GM21723 (cell line): ENCODE data around the gene LPIN1.
"Not testable (repeated sequence)": the region's sequence is repeated elsewhere in the genome, so short reads cannot be mapped to it uniquely, and the experiment has no call there.

Experiments
- ATAC-seq: cut with Tn5 transposase; IDR thresholded peaks from one replicate; pipeline ENCODE4 v1.9.1; 2021; ENCODE audit warnings: mild to moderate bottlenecking, moderate library complexity; ENCODE audit not compliant: unreplicated experiment

The LPIN1 gene

DNA sequence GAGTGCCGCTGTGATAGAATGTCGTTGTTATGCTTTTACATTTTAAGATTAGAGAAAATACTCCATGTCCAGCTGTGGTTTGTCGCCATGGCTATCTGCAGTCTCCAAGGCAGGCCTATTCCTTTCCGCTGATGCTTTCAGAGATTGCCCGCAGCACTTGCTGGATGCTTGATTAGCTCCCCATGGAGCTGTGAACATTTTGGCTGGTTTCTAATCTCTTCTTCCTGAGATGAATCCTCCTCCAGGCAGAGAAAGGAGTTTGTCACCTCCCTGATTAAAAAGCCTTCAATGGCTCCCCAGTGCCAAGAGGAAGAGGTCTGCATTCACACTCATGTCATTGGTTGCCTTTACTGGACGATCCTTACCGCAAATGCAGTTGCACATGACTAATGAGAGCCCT is 32.6 kb upstream of the LPIN1 start:
- ATAC-seq = no peak

DNA sequence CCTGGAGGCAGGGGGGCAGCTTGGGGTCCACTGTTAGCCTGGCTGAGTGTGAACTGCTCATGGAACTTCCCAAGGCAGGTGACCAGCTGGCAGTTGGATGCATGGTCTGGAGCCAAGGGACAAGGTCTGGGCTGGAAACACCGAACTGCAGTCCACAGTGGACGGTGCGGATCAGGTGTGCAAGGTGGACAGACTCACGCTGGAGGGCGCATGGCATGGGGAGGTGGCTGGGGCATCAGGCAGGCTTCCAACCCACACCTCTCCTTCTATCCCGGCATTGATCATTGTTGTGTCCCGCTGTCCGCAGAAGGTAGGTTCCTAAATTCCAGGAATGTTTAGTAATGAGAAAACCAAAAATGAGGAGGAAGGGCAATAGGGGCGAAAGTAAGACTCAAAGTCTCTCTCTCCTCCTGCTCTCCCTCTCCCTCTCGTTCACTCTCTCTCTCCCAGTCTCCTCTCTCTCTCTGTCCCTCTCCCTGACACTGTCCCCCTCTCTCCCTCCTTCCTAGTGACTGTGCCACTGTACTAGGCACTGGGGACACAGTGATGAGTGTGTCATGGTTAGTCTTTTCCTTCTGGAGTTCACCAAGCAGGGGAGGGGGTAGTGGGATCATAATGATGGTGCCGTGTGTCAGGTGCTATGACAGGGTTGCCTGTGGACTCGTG is 30.3 kb upstream of the LPIN1 start:
- no peak for ATAC-seq

DNA sequence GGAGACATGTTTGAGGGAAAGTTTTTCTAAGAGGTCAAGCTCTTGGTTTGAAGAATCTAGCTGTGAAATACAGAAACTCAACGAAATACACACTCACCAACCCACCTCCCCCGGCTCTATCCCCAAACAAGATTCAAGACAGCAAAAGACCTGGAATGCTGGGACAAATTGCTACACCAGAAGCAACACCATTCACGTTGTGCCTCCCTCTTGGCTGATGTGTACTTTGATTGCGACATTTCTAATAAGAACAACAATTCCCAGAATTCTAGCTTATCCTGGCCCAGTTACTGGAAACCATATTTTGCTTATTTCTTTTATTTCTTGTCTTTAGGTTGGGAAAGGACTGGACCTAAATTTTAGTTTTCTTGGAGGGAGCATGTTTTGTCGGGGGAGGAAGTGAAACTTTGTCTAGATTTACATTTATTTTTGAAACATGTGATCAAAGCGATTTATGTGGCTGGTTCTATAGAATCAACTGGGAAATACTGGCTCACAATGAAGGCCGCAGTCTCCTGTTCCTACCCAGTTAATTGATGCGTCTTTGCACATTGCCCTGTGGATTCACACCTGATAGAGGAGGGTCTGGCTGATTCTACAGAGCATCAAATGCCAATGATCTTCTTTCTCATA is 29.6 kb upstream of the LPIN1 start:
- no peak for ATAC-seq

DNA sequence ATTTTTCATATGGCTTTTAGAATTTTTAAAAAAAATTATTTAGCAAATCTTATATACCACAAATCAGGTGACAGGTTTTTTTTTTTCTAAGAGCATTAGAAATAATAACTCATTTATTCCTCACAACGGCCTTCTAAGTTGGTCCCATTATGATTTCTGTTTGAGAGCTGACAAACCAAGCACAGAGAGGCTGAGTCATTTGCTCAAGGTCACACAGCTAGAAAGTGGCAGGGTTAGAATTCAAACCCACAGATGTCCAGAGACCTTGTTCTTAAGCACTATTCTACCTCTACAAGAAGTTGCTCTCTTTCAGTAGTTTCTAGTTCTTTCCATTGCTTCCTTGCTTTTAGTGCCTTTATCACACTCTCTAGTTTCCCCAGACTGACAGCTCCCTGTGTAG is 28.8 kb upstream of the LPIN1 start:
- ATAC-seq = no peak

DNA sequence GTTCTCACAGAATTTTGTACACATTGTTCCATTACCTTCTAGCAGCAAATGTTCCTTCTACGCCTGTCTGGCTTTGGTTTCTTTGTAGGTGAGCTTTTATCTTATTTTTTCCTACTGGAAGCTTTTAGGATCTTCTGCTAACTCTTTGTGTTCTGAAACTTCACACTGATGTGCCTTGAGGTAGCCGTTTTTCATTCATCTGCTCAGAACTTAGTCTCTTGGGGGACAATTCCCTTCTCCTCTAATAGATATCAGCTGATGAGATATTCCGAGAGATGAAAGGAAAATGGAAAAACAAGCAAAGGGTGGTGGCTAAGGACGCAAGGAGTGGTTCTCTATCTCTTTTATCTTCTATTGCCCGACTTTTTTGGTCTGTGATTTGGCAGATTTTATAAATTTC is 27.8 kb upstream of the LPIN1 start:
- no peak for ATAC-seq

DNA sequence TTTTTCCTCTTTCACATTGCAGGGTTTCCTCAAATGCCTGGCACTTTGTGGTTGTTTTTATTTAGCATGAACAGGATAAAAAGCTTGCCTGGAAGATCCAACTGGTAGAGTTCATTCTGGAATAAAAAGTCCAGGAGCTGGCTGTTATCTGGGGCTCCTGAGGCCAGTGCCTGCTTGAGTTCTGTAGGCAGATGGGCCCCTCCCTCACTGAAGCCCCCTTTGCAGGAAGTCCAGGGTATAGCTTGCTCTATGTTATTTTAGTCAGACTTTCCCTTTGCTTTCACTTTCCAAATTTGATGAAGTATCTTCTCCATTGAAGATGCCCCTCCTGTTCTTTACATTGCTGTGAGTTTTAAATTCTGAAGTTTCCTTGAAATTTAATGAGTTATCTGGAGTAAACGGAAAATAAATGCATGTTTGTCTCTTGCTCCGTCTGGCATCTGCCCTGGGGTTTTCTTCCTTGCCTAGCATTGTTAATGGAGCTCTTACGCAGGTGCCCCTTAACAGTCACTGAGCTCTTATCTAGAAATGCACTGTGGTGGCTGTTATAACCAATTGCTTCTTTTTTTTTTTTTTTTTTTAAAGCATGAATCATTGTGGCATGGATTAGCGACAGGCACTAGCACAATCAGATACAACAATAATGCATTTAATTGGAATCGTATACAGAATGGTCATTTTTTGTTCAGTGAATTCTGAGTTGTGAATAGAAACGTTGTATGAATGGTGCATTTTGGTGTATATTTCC is 27.0 kb upstream of the LPIN1 start:
- ATAC-seq = no peak

DNA sequence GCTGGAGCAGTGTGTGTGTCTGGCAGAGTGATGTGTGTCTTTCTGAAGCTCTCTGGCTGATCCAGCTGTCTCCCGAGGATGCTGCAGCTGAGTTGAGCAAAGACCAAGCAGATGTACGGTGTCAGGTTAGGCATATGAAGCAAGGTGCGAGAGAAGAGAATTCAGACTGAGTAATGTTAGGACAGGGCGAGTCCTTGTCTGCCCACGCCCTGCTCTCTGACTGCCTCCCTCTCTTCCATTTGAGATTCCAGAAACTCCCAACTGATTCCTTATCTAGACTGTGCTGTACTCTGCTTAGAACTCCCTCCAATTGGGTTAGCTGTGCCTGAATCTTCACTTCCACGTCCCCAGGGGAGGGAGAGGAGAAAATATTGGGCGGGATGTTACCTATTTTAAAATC is 25.7 kb upstream of the LPIN1 start:
- ATAC-seq = no peak

DNA sequence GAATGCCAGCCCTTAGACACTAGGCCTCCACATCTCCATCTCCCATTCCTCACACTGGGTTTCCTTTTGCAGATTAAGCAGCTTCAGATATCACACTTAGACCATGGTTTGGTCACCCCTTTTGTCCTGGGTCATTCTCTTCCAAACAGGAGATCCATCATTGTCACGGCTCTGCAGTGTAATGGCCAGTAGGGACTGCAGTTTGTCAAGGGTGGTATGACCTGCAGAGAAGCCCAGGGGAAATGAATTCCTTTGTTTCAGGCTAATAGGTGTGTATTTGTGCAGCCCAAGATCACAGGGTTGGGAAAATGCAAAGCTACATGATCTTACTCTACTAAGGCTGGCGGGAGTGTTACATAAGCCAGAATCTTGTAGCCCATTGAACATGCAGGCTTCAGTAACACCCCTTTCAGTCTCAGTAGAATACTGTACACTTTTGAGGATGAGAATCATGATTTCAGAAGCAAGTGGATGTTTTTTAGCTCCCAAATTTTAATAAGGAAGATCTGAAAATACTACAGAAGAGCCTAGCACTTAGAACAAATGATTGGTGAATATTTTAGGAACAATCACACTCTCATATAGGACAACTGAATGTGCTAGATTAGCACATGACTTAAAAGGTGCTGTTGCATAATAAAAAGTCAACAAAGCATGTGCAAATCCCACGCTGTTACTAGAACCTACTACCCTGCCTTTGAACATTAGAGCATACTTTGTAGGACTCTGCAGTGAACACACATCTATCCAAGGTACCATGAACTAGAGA is 24.0 kb upstream of the LPIN1 start:
- no peak for ATAC-seq

DNA sequence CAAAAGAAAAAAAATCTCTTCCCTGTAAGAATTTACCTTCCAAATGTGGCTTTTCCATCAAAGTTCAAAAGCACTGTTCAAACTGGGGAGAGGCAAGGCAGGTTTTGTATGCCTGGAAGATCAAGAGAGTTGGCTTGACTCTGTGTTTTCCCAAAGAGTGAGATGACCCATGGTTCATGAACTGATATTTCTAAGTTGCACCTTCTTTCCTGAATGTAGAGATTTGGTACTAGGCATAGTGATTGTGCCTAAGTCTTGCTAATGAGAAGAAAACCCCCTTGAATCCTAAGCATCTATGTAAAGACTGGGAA is 23.4 kb upstream of the LPIN1 start:
- ATAC-seq = no peak

DNA sequence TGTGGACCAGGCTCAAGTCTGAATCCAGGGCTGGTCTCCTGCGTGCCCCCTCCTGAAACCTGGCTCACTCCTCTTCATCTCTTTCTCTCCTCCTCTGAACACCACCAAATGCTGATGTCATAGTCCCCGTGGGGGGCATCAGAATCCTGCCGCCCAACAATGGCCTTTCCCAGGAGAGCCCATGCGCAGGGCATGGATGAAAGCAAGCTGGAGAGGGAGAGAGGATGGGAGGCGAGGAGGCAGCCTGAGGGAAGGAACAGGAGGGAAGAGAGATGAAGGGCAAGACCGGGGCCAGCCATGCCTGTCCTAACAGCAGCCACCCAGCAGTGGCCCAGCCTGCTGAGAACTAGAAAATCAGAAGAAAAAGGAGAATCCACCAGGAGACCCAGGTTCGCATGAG is 22.3 kb upstream of the LPIN1 start:
- ATAC-seq = no peak

DNA sequence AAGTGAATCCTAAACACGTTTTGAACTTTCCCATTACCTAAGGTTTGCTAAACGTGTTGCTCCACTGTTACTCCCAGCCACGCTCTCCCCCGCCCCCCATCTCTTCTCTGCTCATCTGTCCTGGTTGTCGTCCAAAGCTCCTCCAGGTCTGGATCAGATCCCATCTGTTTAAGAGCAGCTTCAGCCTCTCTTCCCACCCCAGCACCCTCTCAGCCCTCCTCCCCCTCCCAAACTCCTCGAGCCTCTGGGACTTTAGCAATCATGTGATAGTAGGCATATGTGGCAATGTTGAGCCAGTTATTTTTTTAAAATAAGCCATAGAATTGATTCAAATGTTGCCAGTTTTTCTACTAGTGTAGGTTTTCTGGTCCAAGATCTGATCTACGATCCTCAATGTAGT is 20.0 kb upstream of the LPIN1 start:
- no peak for ATAC-seq

DNA sequence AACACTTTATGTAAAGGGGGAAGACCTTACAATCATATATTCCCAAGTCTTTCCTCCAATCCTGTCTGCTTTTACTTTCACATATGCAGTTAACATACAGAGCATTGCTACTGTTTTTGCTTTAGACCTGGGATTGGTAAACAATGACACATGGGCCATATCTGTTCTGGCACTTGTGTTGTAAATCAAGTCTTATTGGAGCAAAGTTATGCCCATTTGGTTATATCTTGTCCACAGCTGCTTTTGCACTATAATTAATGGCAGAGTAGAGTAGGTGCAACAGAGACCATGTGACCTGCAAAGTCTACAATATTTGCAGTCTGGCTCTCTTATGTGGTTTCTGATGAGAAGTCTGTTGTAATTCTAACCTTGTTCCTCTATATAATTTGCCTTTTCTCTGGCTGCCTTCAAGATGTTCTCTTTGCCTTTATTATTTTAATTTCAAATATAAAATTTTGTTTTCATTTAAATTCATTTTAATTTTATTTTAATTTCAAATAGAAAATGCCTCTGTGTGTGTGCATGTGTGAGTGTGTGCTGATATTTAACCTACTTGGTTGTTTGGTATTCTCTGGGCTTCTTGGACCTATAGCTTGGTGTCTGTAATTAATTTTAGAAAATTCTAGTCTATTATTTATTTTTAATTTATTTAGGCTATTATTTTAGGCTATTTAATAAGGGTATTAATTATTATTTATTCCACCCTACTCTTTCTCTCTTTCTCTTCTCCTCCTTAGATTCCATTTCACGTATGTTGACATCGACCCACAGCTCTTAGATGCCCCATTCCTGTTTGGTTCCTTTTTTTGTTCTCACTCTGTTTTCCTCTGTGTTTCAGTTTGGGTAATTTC is 16.8 kb upstream of the LPIN1 start:
- ATAC-seq = no peak

DNA sequence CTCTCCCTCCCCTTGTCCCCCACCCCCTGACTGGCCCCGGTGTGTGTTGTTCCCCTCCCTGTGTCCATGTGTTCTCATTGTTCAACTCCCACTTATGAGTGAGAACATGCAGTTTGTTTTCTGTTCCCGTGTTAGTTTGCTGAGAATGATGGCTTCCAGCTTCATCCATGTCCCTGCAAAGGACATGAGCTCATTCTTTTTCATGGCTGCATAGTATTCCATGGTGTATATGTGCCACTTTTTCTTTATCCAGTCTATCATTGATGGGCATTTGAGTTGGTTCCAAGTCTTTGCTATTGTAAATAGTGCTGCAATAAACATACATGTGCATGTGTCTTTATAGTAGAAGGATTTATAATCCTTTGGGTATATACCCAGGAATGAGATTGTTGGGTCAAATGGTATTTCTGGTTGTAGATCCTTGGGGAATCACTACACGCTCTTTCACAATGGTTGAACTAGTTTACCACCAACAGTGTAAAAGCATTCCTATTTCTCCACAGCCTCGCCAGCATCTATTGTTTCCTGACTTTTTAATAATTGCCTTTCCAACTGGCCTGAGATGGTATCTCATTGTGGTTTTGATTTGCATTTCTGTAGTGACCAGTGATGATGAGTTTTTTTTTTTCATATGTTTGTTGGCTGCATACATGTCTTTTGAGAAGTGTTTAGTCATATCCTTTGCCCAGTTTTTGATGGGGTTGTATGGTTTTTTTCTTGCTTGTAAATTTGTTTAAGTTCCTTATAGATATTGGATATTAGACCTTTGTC is 15.0 kb upstream of the LPIN1 start:
- not testable (repeated sequence) for ATAC-seq

DNA sequence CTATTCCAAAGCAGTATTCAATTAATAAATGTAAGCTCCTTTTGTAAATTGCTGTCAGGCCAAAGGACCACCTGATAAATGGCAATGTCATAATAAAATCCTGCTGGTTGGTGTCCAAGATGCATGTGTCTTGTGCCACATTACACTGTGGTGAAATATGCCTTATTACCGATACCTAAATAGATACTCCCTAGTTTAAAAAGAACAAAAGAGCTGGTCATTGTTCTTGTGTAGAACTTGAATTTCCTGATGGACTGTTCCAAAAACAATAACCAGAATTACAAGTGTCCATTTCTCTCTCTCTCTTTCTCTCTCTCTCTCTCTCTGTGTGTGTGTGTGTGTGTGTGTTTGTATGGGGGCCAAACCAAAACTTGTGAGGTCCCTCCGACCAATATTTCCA is 13.8 kb upstream of the LPIN1 start:
- ATAC-seq = no peak

DNA sequence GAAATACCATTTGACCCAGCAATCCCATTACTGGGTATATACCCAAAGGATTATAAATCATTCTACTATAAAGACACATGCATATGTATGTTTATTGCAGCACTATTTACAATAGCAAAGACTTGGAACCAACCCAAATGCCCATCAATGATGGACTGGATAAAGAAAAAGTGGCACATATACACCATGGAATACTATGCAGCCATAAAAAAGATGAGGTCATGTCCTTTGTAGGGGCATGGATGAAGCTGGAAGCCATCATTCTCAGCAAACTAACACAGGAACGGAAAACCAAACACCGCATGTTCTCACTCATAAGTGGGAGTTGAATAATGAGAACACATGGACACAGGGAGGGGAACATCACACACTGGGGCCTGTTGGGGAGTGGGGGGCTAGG is 8.6 kb upstream of the LPIN1 start:
- not testable (repeated sequence) for ATAC-seq

DNA sequence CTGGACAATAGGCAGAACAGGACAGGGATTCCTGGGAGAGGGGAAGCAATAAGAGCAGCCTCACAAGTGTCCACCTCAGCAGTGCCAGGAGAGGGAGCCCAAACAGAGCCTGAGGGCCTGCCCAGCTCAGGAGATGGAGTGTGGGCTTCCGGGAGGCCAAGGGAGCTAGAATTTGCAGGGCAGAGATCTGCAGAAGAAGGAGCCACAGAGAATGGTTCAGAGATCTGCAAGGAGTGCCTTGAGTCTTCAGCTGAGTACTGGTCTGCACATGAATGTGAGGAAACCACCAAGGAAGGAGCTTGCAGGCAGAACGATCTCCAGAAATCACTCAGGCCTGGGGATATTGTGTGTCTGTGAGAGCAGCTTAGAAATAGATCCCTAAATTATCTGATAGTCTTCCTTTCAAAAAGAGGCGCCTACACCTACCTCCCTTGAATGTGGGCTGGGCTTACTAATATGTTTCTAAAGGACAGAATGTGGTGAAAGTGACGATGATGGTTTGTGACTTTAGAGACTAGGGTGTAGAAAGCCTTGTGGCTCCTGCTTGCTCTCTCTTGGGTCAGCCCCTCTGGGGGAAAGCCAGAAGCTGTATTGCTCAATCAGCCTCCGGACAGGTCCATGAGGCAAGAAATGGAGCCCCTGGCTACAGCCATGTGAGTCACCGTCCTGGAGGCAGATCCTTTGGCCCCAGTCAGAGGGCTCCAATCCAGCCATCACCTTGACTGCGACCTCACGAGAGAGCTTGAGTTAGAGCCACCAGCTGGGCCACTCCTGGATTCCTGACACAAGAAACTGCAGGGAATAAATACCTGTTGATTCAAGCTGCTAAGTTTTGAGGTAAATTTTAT is 7.6 kb upstream of the LPIN1 start:
- ATAC-seq = peak; percentile 66

DNA sequence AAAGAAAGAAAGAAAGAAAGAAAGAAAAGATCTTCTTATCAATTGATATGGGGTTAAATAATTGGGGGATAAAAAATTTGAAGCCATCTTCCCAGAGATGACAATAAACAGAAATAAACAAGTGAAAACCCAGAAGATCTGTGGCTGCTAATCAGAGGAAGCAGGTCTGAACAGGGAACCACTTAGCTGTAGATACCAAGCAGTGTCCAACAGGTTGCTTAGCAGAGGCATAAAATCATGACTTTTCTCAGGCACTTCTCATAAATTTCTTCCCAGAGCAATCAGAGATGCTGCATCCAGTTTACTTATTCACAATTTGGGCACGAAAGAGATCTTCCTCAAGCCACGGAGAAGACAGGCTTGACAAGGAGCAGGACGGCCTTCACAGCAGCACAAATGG is 5.7 kb upstream of the LPIN1 start:
- ATAC-seq = no peak

DNA sequence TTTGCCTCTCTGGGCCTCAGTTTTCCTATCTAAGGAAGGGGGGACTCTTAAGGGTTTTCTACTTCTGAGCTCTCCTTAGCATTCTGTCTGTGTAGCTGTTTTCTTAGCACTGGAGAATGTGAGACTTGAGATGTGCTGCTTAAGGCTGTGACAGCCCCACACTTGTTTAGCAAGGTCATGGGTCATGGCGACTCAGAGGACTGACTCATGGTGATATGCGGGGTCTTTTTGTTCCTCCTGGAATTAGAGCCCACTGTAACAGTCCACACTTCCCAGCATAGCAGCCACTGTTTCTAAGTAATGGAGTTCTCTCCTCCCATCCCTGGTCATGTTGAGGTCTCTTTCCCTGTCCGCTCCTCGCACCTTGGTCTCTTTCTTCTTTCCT is 4.1 kb upstream of the LPIN1 start:
- no peak for ATAC-seq

DNA sequence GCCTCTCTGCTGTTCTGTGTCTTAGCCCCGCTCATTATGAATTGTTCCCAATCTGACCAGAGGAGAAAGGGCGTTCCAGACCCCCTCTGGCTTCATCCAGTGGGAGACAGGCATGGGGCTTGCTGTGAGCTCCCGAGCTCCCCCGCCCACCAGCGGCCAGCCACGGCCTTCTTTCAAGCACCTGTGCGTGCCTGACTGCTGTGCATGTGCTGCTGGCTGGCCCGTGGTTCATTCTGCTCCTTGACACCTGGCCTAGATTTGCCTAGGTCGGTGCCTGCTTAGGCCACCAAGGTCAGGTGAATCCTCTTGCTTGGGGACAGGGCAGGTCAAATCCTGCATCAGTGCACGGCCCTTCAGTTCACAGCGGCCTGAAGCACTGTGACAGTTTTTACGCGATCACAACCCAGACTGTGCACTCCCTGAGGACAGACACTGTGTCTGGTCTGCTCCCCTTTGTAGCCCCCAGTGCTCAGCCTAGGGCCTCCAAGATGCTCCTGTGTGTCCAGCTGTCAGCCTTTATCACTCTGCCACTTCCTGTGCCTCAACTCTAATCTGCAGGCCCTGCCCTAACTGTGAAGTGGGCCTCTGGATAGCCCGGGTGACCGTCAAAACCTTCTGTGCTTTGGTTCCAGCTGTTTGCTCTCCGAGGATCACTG is 3.6 kb upstream of the LPIN1 start:
- ATAC-seq = no peak
